ENCODE measurements around the gene BUD31. TPM values are rescaled to one million over a fixed set of nuclear protein-coding genes. Genes with fewer than 3 reads are reported as not detected.

The BUD31 gene
- total RNA-seq, 4 donors from 2014 or later, result 23.3 to 46.8 (median 28.0) TPM

DNA sequence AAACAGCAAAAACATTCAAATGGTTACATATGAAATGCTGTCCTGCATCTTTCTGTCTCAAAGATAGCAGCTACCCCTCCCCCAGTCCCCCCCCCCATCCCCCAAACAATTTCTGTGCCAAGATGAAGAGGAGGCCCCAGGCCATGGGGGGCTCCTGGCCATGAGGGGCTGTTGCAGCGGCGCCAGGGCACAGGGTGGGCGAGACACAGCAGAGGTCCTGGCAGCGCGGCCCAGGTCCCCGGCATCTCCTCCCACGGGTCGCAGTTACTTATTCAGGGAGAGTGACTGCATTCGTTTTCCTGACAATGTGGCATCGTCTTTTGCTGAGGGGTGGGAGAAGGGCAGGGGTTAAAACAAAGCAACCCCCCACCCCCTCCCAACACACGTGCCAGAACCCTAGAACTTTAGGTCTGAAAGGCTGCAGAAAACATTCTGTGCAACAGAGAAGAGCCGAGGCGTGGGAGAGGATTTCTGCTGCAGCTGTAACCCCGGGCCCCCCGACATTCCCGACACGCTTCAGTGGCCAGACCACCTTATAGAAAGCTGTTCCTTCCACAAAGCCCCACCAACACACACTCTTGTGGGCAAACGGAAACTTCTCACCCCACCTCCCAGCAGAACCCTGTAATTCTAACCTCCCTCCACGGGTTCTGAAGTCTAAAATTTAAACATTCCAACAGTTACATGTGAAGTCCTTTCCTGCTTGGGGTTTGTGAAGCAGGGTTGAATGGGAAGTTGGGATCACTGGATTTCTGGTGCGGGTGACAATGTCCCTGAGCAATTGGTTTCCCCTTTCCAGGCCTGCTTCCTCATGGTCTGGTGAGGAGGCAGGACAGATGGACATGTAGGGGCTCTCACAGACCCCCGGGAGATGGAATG is 12.1 kb upstream of the BUD31 start:
- intact Hi-C loops (cut with DNase I; ENCODE audit: low total_unique reads) (no loop called here), in situ Hi-C loops (cut with MboI; ENCODE audit: low sequenced_read_pairs in 4 of 4) (no loop called here)
- peaks cover 0 to 61% of the 10 kb centered on the region in 2 donors for H3K36me3 ChIP-seq
- no peak overlapping the region for H3K27ac ChIP-seq
- no peak for DNase-seq
- H3K4me1 ChIP-seq, result peaks cover 6 to 24% of the 10 kb centered on the region in 2 donors
- no peaks in the 10 kb centered on the region for H3K27me3 ChIP-seq
- no peak for ATAC-seq
- H3K4me3 ChIP-seq, result no peak overlapping the region
- H3K9me3 ChIP-seq, result no peaks in the 10 kb centered on the region
- TF ChIP-seq, protein P1, sequence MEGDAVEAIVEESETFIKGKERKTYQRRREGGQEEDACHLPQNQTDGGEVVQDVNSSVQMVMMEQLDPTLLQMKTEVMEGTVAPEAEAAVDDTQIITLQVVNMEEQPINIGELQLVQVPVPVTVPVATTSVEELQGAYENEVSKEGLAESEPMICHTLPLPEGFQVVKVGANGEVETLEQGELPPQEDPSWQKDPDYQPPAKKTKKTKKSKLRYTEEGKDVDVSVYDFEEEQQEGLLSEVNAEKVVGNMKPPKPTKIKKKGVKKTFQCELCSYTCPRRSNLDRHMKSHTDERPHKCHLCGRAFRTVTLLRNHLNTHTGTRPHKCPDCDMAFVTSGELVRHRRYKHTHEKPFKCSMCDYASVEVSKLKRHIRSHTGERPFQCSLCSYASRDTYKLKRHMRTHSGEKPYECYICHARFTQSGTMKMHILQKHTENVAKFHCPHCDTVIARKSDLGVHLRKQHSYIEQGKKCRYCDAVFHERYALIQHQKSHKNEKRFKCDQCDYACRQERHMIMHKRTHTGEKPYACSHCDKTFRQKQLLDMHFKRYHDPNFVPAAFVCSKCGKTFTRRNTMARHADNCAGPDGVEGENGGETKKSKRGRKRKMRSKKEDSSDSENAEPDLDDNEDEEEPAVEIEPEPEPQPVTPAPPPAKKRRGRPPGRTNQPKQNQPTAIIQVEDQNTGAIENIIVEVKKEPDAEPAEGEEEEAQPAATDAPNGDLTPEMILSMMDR (IDR thresholded peaks at IDR 0.05 in 4 of 5, conservative IDR thresholded peaks at IDR 0.05 in 1 of 5), result no peak
- no peak for TF ChIP-seq POLR2A (IDR thresholded peaks at IDR 0.05)

DNA sequence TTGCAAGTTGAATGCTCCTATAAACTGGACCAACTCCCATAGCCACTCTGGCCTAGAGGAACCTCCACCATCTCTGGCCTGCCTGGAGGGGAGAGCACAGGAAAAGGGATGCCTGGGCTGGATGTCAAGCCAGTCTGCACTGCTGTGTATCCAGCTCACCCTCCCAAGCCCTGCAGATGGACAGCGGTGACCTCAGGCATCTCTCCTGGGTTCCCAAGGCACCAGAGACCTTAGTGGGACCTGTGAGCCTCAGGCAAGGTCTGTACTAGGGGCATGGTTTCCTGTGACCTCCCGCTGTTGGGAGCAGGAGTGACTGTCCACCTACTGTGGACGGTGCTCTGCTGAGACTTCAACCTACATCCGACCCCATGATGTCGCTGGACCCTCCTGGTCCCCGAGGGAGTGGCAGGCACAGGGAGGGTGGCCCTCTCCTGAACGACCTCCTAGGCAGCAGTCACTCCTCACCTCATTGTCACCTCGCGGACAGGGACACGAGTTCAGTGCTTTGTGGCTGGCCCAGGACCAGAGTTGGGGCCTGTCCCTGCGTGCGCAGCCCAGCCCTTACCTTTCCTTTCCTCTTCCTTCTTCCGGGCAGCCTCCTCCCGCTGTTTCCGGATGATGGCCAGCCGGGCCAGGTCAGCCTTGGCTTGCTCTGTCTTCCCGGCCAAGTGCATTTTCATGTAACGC is 11.3 kb upstream of the BUD31 start:
- ATAC-seq (no peak), DNase-seq (no peak)
- H3K36me3 ChIP-seq, result peaks cover 0 to 68% of the 10 kb centered on the region in 2 donors
- TF ChIP-seq POLR2A (IDR thresholded peaks at IDR 0.05), result no peak
- TF ChIP-seq, protein P1 (IDR thresholded peaks at IDR 0.05 in 4 of 5, conservative IDR thresholded peaks at IDR 0.05 in 1 of 5), result no peak
- H3K4me3 ChIP-seq, result no peak overlapping the region
- H3K9me3 ChIP-seq, result no peaks in the 10 kb centered on the region
- peaks cover 6 to 21% of the 10 kb centered on the region in 2 donors for H3K4me1 ChIP-seq
- H3K27me3 ChIP-seq, result no peaks in the 10 kb centered on the region
- intact Hi-C loops (cut with DNase I; ENCODE audit: low total_unique reads), result no loop called here
- no peak overlapping the region for H3K27ac ChIP-seq
- in situ Hi-C loops (cut with MboI; ENCODE audit: low sequenced_read_pairs in 4 of 4), result no loop called here

- H3K9me3 ChIP-seq, result no peaks in the 10 kb centered on the region
- H3K36me3 ChIP-seq, result peaks cover 0 to 81% of the 10 kb centered on the region in 2 donors
- ATAC-seq (no peak), DNase-seq (no peak)
- in situ Hi-C loops (cut with MboI; ENCODE audit: low sequenced_read_pairs in 4 of 4), result no loop called here
- intact Hi-C loops (cut with DNase I; ENCODE audit: low total_unique reads), result no loop called here
- H3K4me1 ChIP-seq, result peaks cover under 1 to 8% of the 10 kb centered on the region in 2 donors
- H3K4me3 ChIP-seq, result no peak overlapping the region
- H3K27me3 ChIP-seq, result no peaks in the 10 kb centered on the region
- no peak for TF ChIP-seq POLR2A (IDR thresholded peaks at IDR 0.05)
- TF ChIP-seq, protein P1 (IDR thresholded peaks at IDR 0.05 in 4 of 5, conservative IDR thresholded peaks at IDR 0.05 in 1 of 5), result no peak
- no peak overlapping the region for H3K27ac ChIP-seq
Measured at GRCh38 chr7:99398891-99399445, 9.8 kb upstream of the BUD31 start.

GRCh38 chr7:99399597-99399996 is 9.2 kb upstream of the BUD31 start:
- Histone ChIP-seq H3K4me3 (no peak overlapping the region), H3K36me3 (peaks cover 0 to 88% of the 10 kb centered on the region in 2 donors), H3K9me3 (no peaks in the 10 kb centered on the region), H3K27me3 (no peaks in the 10 kb centered on the region), H3K4me1 (peaks cover 0 to 14% of the 10 kb centered on the region in 2 donors), H3K27ac (no peak overlapping the region)
- ATAC-seq (peak in 1 of 2 donors; percentile 7), DNase-seq (no peak)
- intact Hi-C loops (cut with DNase I; ENCODE audit: low total_unique reads) (no loop called here), in situ Hi-C loops (cut with MboI; ENCODE audit: low sequenced_read_pairs in 4 of 4) (no loop called here)
- TF ChIP-seq, protein P1 (IDR thresholded peaks at IDR 0.05 in 4 of 5, conservative IDR thresholded peaks at IDR 0.05 in 1 of 5), result no peak
